Endothelial cell of umbilical vein (primary cell): Measurements from ENCODE around the gene LSM14A. TPM values are rescaled to one million over a fixed set of nuclear protein-coding genes. Genes with fewer than 3 reads are reported as not detected.

ENCODE experiments used
- BruUV-seq: library from RNA; stranded (reverse); fragments of 400-500 nt; replicated peaks from 2 replicates; lab custom pipeline; 2021; lab: Mats Ljungman, UMichigan
- CTCF ChIA-PET: fragments of 300-600, 350-600 bp; sonication (Branson Sonifier 250); formaldehyde crosslinking; loops from one replicate; lab custom pipeline; 2021; ENCODE audit warnings: antibody characterized with exemption, inconsistent platforms; lab: Charles Lee
- POLR2A ChIA-PET: fragments of 300-600, 350-600 bp; sonication (Branson Sonifier 250); formaldehyde crosslinking; loops from one replicate; lab custom pipeline; 2021; ENCODE audit warnings: antibody characterized with exemption, inconsistent platforms; lab: Charles Lee
- DNase-seq: peaks from one replicate; pipeline ENCODE4 v3.0.0-alpha.2; 2011; ENCODE audit warnings: low read depth, low spot score
- FAIRE-seq: peaks from 2 replicates; lab custom pipeline; 2011; peaks lifted over from hg19 to GRCh38; lab: Jason Lieb, UNC
- H2AFZ ChIP-seq: 2 replicates; pipeline ENCODE4 v1.6.0; 2012; ENCODE audit warnings: low read depth, low read length, control low read depth, inconsistent platforms
- H3K27ac ChIP-seq: 2 replicates; pipeline ENCODE4 v1.5.1; 2011; ENCODE audit warnings: low read depth, mild to moderate bottlenecking, control low read depth, low read length, moderate library complexity; ENCODE audit not compliant: insufficient read depth
- H3K27me3 ChIP-seq, 2 experiments: 2 replicates each; pipeline versions ENCODE4 v1.6.0 to v1.6.1; 2011; ENCODE audit warnings: low read length in 2 of 2, mixed read lengths in 1 of 2; ENCODE audit not compliant: control insufficient read depth in 2 of 2, insufficient read depth in 2 of 2
- H3K36me3 ChIP-seq, 2 experiments: 2 replicates in 1 of 2; 3 replicates in 1 of 2; pipeline ENCODE4 v1.5.1; 2011; ENCODE audit warnings: low read length in 2 of 2, mild to moderate bottlenecking in 1 of 2, moderate library complexity in 1 of 2; ENCODE audit not compliant: control insufficient read depth in 2 of 2, insufficient read depth in 2 of 2; ENCODE audit errors: extremely low read depth in 1 of 2
- H3K4me1 ChIP-seq: 3 replicates; pipeline ENCODE4 v1.5.1; 2011; ENCODE audit warnings: mild to moderate bottlenecking, low read length; ENCODE audit not compliant: control insufficient read depth, insufficient read depth; ENCODE audit errors: extremely low read depth
- H3K4me2 ChIP-seq: 2 replicates; pipeline ENCODE4 v1.6.1; 2011; ENCODE audit warnings: low read length, control low read depth, mixed read lengths; ENCODE audit not compliant: insufficient read depth
- H3K4me3 ChIP-seq, 3 experiments: fragments of 200-600 bp in 1 of 3; sonication (generic), shearing (Covaris generic) in 1 of 3; replicated peaks in 1 of 3; 2 replicates each; pipeline ENCODE4 v1.5.1; 2011 to 2016; ENCODE audit warnings: control low read depth in 3 of 3, low read length in 3 of 3, mild to moderate bottlenecking in 2 of 3, inconsistent platforms in 1 of 3, low read depth in 1 of 3, moderate library complexity in 1 of 3; ENCODE audit not compliant: insufficient read depth in 1 of 3
- H3K79me2 ChIP-seq: 2 replicates; pipeline ENCODE4 v1.6.0; 2012; ENCODE audit warnings: low read length, inconsistent platforms; ENCODE audit not compliant: control insufficient read depth, insufficient read depth
- H3K9ac ChIP-seq: replicated peaks from 2 replicates; pipeline ENCODE3; 2011; ENCODE audit warnings: low read length, control low read depth; ENCODE audit not compliant: insufficient read depth; ENCODE audit errors: extremely low read depth
- H3K9me1 ChIP-seq: replicated peaks from 3 replicates; pipeline ENCODE4 v1.6.0; 2011; ENCODE audit warnings: mild to moderate bottlenecking, low read length; ENCODE audit not compliant: control insufficient read depth, insufficient read depth; ENCODE audit errors: extremely low read depth
- H3K9me3 ChIP-seq: replicated peaks from 2 replicates; pipeline ENCODE4 v1.5.1; 2012; ENCODE audit warnings: low read length, inconsistent platforms; ENCODE audit not compliant: control insufficient read depth, insufficient read depth
- H4K20me1 ChIP-seq: replicated peaks from 2 replicates; pipeline ENCODE3; 2011; ENCODE audit warnings: mild to moderate bottlenecking, low read length; ENCODE audit not compliant: control insufficient read depth, insufficient read depth; ENCODE audit errors: extremely low read depth
- EZH2 ChIP-seq: IDR thresholded peaks from 2 replicates; pipeline ENCODE4 v1.6.1; 2012; ENCODE audit warnings: borderline replicate concordance, low read depth, mild to moderate bottlenecking, moderate library complexity, low read length, inconsistent platforms; ENCODE audit not compliant: severe bottlenecking
- FOS ChIP-seq: IDR thresholded peaks from 2 replicates; pipeline ENCODE4 v1.6.1; 2011; ENCODE audit warnings: mild to moderate bottlenecking, low read length, moderate library complexity, borderline replicate concordance; ENCODE audit not compliant: insufficient read depth
- GATA2 ChIP-seq: IDR thresholded peaks from 2 replicates; pipeline ENCODE4 v1.7.0; 2011; ENCODE audit warnings: low read depth, mild to moderate bottlenecking, moderate library complexity, mixed read lengths, low read length; ENCODE audit not compliant: insufficient read length, insufficient read depth
- MAX ChIP-seq: IDR thresholded peaks from 2 replicates; pipeline ENCODE4 v1.6.1; 2011; ENCODE audit not compliant: insufficient read depth, insufficient read length
- POLR2A ChIP-seq: IDR thresholded peaks from 2 replicates; pipeline ENCODE4 v1.6.1; 2012; ENCODE audit warnings: low read depth, mild to moderate bottlenecking, control low read depth, low read length
- dilution Hi-C: fragments of 300-500 bp; cut with MboI; formaldehyde crosslinking; loops from one replicate; pipeline ENCODE4 v1.15.0; 2019; ENCODE audit warnings: low sequenced_read_pairs; ENCODE audit not compliant: extremely low pct_ligation_motif_present
- intact Hi-C: fragments of 100-400 bp; cut with micrococcal nuclease; formaldehyde crosslinking; loops from one replicate; pipeline ENCODE4 v1.10.0; 2022
- polyA plus RNA-seq, 4 experiments: library from polyadenylated mRNA; depleted of rRNA in 3 of 4; stranded (reverse) in 3 of 4; unstranded in 1 of 4; fragments of >200 nt; gene quantifications; 2 replicates each; pipeline versions ENCODE4 v1.2.1 to v1.2.3, GENCODE V29; 2011 to 2012; ENCODE audit warnings: missing spikeins in 1 of 4
- total RNA-seq: library from RNA; stranded (reverse); gene quantifications from 2 replicates; pipeline ENCODE4 v1.2.3, GENCODE V29; 2021
- TF ChIP-seq, protein P1 (sequence below), 2 donors: IDR thresholded peaks; 1 replicate in 1 of 2; 2 replicates in 1 of 2; pipeline ENCODE4 v1.5.1; 2011; ENCODE audit warnings: low read length in 2 of 2, mild to moderate bottlenecking in 2 of 2, moderate library complexity in 2 of 2, control low read depth in 1 of 2, inconsistent platforms in 1 of 2, low read depth in 1 of 2; ENCODE audit not compliant: insufficient read depth in 1 of 2; ENCODE audit errors: extremely low read depth in 1 of 2

The LSM14A gene
- total and polyA plus RNA-seq, 2 donors (not counting 3 experiments of a cell fraction or from before 2014, with no cell fraction given), result 96.7 to 122 TPM

DNA sequence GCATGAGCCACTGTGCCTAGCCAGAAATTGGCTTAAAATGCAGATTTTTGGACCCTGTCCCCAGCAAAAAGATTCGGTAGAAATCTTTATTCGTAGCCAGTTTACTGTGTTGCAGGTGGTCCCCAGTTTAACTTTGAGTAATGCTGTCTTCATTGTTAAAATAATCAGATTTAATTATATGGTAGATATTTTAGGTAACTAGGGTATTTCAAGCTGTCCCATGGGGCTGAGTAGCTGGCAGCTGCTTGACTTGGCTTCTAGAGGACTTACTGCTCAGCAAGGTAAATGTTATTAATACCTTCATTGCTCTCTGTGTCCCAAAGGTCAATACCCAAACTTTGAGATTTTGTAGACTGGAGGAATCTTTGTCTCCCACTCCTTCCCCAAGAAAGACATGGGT, 21.1 kb downstream of the LSM14A start:
- dilution Hi-C loops, result no loop called here
- H3K27ac ChIP-seq, result no peak overlapping the region
- BruUV-seq, result no TSS peak
- FAIRE-seq, result no peak
- ChIA-PET POLR2A (no interaction called here), CTCF (interaction anchor here (1.0 kb wide), 1 partner anchor 143 kb away, joined by 3 read pairs; no protein-coding TSS in a partner anchor)
- DNase-seq, result no peak
- no peak for TF ChIP-seq POLR2A
- intact Hi-C loops, result no loop called here
- peaks cover 21% of the 10 kb centered on the region for H4K20me1 ChIP-seq
- H3K9me3 ChIP-seq, result no peaks in the 10 kb centered on the region
- no peaks in the 10 kb centered on the region for H3K9me1 ChIP-seq
- H2AFZ ChIP-seq, result no peak overlapping the region
- H3K36me3 ChIP-seq, result peaks cover 13 to 28% of the 10 kb centered on the region in 2 experiments
- H3K27me3 ChIP-seq, result no peaks in the 10 kb centered on the region
- no peak overlapping the region for H3K4me2 ChIP-seq
- H3K79me2 ChIP-seq, result peaks cover 71% of the 10 kb centered on the region
- no peak overlapping the region for H3K9ac ChIP-seq
- no peaks in the 10 kb centered on the region for H3K4me1 ChIP-seq
- no peak overlapping the region for H3K4me3 ChIP-seq

GRCh38 chr19:34193876-34194275, 21.6 kb downstream of the LSM14A start:
- peaks cover 67% of the 10 kb centered on the region for H3K79me2 ChIP-seq
- peaks cover 21% of the 10 kb centered on the region for H4K20me1 ChIP-seq
- ChIA-PET CTCF (interaction anchor here (1.0 to 2.1 kb wide), 3 partner anchors 8 to 142 kb away, joined by 3 to 5 read pairs (median 5); no protein-coding TSS in a partner anchor), POLR2A (no interaction called here)
- H3K9ac ChIP-seq, result no peak overlapping the region
- no peak overlapping the region for H2AFZ ChIP-seq
- peaks cover 13 to 28% of the 10 kb centered on the region in 2 experiments for H3K36me3 ChIP-seq
- intact Hi-C loops (no loop called here), dilution Hi-C loops (no loop called here)
- FAIRE-seq (no peak), DNase-seq (no peak)
- H3K9me1 ChIP-seq, result no peaks in the 10 kb centered on the region
- no peak overlapping the region for H3K27ac ChIP-seq
- no peaks in the 10 kb centered on the region for H3K9me3 ChIP-seq
- no peak overlapping the region for H3K4me2 ChIP-seq
- no peak for TF ChIP-seq POLR2A
- no peak for TF ChIP-seq EZH2
- TF ChIP-seq MAX, result no peak
- TF ChIP-seq FOS, result no peak
- TF ChIP-seq GATA2, result no peak
- TF ChIP-seq, protein P1, sequence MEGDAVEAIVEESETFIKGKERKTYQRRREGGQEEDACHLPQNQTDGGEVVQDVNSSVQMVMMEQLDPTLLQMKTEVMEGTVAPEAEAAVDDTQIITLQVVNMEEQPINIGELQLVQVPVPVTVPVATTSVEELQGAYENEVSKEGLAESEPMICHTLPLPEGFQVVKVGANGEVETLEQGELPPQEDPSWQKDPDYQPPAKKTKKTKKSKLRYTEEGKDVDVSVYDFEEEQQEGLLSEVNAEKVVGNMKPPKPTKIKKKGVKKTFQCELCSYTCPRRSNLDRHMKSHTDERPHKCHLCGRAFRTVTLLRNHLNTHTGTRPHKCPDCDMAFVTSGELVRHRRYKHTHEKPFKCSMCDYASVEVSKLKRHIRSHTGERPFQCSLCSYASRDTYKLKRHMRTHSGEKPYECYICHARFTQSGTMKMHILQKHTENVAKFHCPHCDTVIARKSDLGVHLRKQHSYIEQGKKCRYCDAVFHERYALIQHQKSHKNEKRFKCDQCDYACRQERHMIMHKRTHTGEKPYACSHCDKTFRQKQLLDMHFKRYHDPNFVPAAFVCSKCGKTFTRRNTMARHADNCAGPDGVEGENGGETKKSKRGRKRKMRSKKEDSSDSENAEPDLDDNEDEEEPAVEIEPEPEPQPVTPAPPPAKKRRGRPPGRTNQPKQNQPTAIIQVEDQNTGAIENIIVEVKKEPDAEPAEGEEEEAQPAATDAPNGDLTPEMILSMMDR (IDR thresholded peaks at IDR 0.05; ENCODE audit: extremely low read depth in 1 of 2, insufficient read depth in 1 of 2, low read depth in 1 of 2, low read length in 2 of 2), result no peak
- no peaks in the 10 kb centered on the region for H3K27me3 ChIP-seq
- H3K4me3 ChIP-seq, result no peak overlapping the region
- no TSS peak for BruUV-seq
- H3K4me1 ChIP-seq, result no peaks in the 10 kb centered on the region
